ENCODE results near the gene TRIM17. TPM values are rescaled to one million over a fixed set of nuclear protein-coding genes. Genes with fewer than 3 reads are reported as not detected.

TRIM17 gene
- total RNA-seq, 2 experiments from 2014 or later = 0.13 TPM; not detected in 1

GRCh38 chr1:228367798-228368791 is 48.6 kb downstream of the TRIM17 start:
- Histone ChIP-seq H3K27ac (ENCODE audit: low read depth, low read length, poor library complexity, severe bottlenecking) (no peak overlapping the region), H4K20me1 (ENCODE audit: insufficient read depth, low read length) (no peaks in the 10 kb centered on the region), H3K79me2 (ENCODE audit: insufficient read depth, low read depth, low read length) (no peaks in the 10 kb centered on the region), H3K4me2 (ENCODE audit: low read length) (peak overlapping the region; percentile 30; the same call in 1 of the 2 replicates), H3K9me2 (ENCODE audit: insufficient read depth, low read length) (no peaks in the 10 kb centered on the region), H3K4me1 (ENCODE audit: insufficient read depth, low read length, poor library complexity, severe bottlenecking) (peaks cover 8% of the 10 kb centered on the region), H3K9me3 (ENCODE audit: low read length) (no peaks in the 10 kb centered on the region), H3K4me3 (ENCODE audit: low read depth, low read length, poor library complexity, severe bottlenecking) (no peak overlapping the region), H3K36me3 (ENCODE audit: insufficient read depth, low read length) (no peaks in the 10 kb centered on the region), H2AFZ (ENCODE audit: low read length) (no peak overlapping the region)
- no peak for TF ChIP-seq EZH2phosphoT487 (IDR thresholded peaks at IDR 0.05; ENCODE audit: borderline replicate concordance, low read depth, low read length)
- no peak for TF ChIP-seq CTCF (conservative IDR thresholded peaks at IDR 0.05; ENCODE audit: low read length)
- no TSS peak for BruUV-seq (replicated peaks)
- DNase-seq (ENCODE audit: low spot score) = peak; percentile 8
- CTCF ChIA-PET (ENCODE audit: unreplicated experiment) = no interaction called here
- intact Hi-C loops (cut with micrococcal nuclease; ENCODE audit: unreplicated experiment) = no loop called here
- POLR2A ChIA-PET = no interaction called here

GRCh38 chr1:228366866-228367741 is 49.6 kb downstream of the TRIM17 start:
- DNase-seq (ENCODE audit: low spot score) = no peak
- intact Hi-C loops (cut with micrococcal nuclease; ENCODE audit: unreplicated experiment) = no loop called here
- Histone ChIP-seq H3K79me2 (ENCODE audit: insufficient read depth, low read depth, low read length) (no peaks in the 10 kb centered on the region), H3K4me2 (ENCODE audit: low read length) (no peak overlapping the region), H3K27ac (ENCODE audit: low read depth, low read length, poor library complexity, severe bottlenecking) (no peak overlapping the region), H2AFZ (ENCODE audit: low read length) (no peak overlapping the region), H4K20me1 (ENCODE audit: insufficient read depth, low read length) (no peaks in the 10 kb centered on the region), H3K9me2 (ENCODE audit: insufficient read depth, low read length) (no peaks in the 10 kb centered on the region), H3K9me3 (ENCODE audit: low read length) (no peaks in the 10 kb centered on the region), H3K36me3 (ENCODE audit: insufficient read depth, low read length) (no peaks in the 10 kb centered on the region), H3K4me3 (ENCODE audit: low read depth, low read length, poor library complexity, severe bottlenecking) (no peak overlapping the region), H3K4me1 (ENCODE audit: insufficient read depth, low read length, poor library complexity, severe bottlenecking) (peaks cover 8% of the 10 kb centered on the region)
- CTCF ChIA-PET (ENCODE audit: unreplicated experiment) = no interaction called here
- no TSS peak for BruUV-seq (replicated peaks)
- TF ChIP-seq EZH2phosphoT487 (IDR thresholded peaks at IDR 0.05; ENCODE audit: borderline replicate concordance, low read depth, low read length) (no peak), CTCF (conservative IDR thresholded peaks at IDR 0.05; ENCODE audit: low read length) (no peak)
- POLR2A ChIA-PET = no interaction called here
